ENCODE data around the gene ANKS1B. TPM values are rescaled to one million over a fixed set of nuclear protein-coding genes. Genes with fewer than 3 reads are reported as not detected.
A peak's percentile ranks its signal among the peaks of the same experiment; 100 is the strongest.

Gene ANKS1B
- total and polyA plus RNA-seq, 2 of the 4 experiments (the other 2 are of a cell fraction), result 0.17 to 0.18 TPM

DNA sequence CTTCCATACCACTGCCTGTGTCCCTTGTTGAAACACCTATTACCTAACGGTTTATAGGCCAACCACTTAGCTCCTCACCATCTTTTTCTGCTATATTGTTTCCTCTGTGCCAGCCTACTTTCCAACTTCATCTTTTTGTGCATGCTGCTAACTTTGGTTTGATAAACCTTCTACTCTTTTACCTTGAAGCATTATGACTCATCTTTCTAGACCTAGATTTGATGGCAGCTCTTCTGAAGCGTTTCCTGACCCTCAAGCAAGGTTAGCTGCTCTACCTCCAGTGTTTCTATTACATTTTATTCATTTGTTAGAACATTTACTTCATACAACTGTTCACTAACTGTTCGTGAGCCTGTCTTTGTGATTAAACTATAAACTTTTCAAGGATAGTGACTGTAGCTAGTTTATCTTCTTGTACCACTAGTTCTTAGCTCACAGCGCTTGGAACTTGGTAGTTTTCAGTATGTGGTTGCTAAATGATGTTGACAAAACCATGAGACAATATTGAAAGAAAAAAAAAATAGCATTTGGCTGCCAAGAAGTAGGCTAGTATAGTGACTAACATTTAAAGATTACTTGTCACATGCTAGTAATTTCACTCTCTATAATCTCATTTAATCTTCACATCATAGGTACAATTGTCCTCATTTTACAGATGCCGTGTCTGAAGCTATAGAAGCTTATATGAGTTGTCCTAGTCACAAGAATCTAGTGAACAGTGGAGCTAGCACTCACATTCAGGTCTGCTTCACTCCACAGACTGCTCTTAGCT is 1260.2 kb downstream of the ANKS1B start:
- ChIA-PET CTCF (interaction anchor here (0.8 to 2.1 kb wide), 7 partner anchors 8 to 274 kb away, joined by 3 to 10 read pairs (median 4); no protein-coding TSS in a partner anchor), POLR2A (ENCODE audit: unreplicated experiment) (no interaction called here)
- Histone ChIP-seq H3K4me2 (ENCODE audit: low read depth, low read length) (no peak overlapping the region), H2BK120ac (ENCODE audit: low read depth, low read length) (no peak overlapping the region), H3K56ac (ENCODE audit: extremely low read depth, insufficient read depth, low read length) (no peak overlapping the region), H3K9ac (ENCODE audit: low read depth, low read length) (no peak overlapping the region), H3K27me3 (ENCODE audit: control insufficient read depth, insufficient read depth, low read length) (no peaks in the 10 kb centered on the region), H4K8ac (ENCODE audit: low read depth in 2 of 2, low read length in 2 of 2) (no peak overlapping the region), H3K27ac (ENCODE audit: insufficient read depth, low read length) (no peak overlapping the region), H3K4me1 (ENCODE audit: control insufficient read depth, insufficient read depth, low read length) (peaks cover 6% of the 10 kb centered on the region; the same call in 1 of the 2 replicates), H3K36me3 (ENCODE audit: control insufficient read depth, insufficient read depth, low read length) (peaks cover 23% of the 10 kb centered on the region), H3K79me1 (ENCODE audit: low read depth in 1 of 2, low read length in 2 of 2) (no peaks in the 10 kb centered on the region; a peak in 1 of 4 replicates), H2BK5ac (ENCODE audit: low read depth, low read length, poor library complexity, severe bottlenecking) (no peak overlapping the region), H2BK15ac (ENCODE audit: low read depth, low read length) (no peak overlapping the region), H2BK20ac (ENCODE audit: low read depth, low read length) (no peak overlapping the region), H3K14ac (replicated peaks; ENCODE audit: low read depth, low read length) (no peak overlapping the region), H3K18ac (ENCODE audit: low read depth, low read length) (no peak overlapping the region), H3K23ac (ENCODE audit: low read depth, low read length) (no peak overlapping the region), H2AK5ac (ENCODE audit: low read depth, low read length) (no peak overlapping the region), H4K91ac (ENCODE audit: insufficient read depth, low read depth, low read length) (no peak overlapping the region), H2AFZ (replicated peaks; ENCODE audit: low read length, poor library complexity) (no peak overlapping the region), H3K4me3 (ENCODE audit: insufficient read depth, low read depth, low read length) (no peak overlapping the region), H3K4ac (ENCODE audit: low read depth, low read length) (no peak overlapping the region), H2AK9ac (replicated peaks; ENCODE audit: low read depth, low read length, poor library complexity) (no peak overlapping the region), H3K9me3 (ENCODE audit: control insufficient read depth, insufficient read depth, low read length) (no peaks in the 10 kb centered on the region), H4K20me1 (ENCODE audit: insufficient read depth, low read length) (peaks cover 7% of the 10 kb centered on the region; the same call in 1 of the 2 replicates), H4K5ac (ENCODE audit: low read depth, low read length) (no peak overlapping the region), H3K9me1 (ENCODE audit: insufficient read depth, low read length) (no peaks in the 10 kb centered on the region; the same call in 1 of the 2 replicates)
- TF ChIP-seq MAZ (IDR thresholded peaks at IDR 0.05; ENCODE audit: borderline replicate concordance, low read depth, low read length) (no peak), BHLHE40 (IDR thresholded peaks at IDR 0.05; ENCODE audit: low read depth, low read length) (no peak), CEBPB (IDR thresholded peaks at IDR 0.05; ENCODE audit: low read depth, low read length) (no peak), MAFK (IDR thresholded peaks at IDR 0.05; ENCODE audit: low read depth, low read length) (no peak), POLR2A (IDR thresholded peaks at IDR 0.05; ENCODE audit: low read depth, low read length) (no peak), RFX5 (IDR thresholded peaks at IDR 0.05; ENCODE audit: low read depth, low read length) (no peak), RAD21 (IDR thresholded peaks at IDR 0.05; ENCODE audit: low read length) (no peak), CHD1 (IDR thresholded peaks at IDR 0.05; ENCODE audit: low read depth, low read length) (no peak), MXI1 (IDR thresholded peaks at IDR 0.05; ENCODE audit: borderline replicate concordance, low read depth, low read length) (no peak), SMC3 (IDR thresholded peaks at IDR 0.05; ENCODE audit: low read depth, low read length) (no peak), FOS (IDR thresholded peaks at IDR 0.05; ENCODE audit: low read depth, low read length) (no peak)
- TF ChIP-seq, protein P1, sequence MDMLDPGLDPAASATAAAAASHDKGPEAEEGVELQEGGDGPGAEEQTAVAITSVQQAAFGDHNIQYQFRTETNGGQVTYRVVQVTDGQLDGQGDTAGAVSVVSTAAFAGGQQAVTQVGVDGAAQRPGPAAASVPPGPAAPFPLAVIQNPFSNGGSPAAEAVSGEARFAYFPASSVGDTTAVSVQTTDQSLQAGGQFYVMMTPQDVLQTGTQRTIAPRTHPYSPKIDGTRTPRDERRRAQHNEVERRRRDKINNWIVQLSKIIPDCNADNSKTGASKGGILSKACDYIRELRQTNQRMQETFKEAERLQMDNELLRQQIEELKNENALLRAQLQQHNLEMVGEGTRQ (IDR thresholded peaks at IDR 0.05; ENCODE audit: low read depth, low read length), result no peak
- TF ChIP-seq, protein P2, sequence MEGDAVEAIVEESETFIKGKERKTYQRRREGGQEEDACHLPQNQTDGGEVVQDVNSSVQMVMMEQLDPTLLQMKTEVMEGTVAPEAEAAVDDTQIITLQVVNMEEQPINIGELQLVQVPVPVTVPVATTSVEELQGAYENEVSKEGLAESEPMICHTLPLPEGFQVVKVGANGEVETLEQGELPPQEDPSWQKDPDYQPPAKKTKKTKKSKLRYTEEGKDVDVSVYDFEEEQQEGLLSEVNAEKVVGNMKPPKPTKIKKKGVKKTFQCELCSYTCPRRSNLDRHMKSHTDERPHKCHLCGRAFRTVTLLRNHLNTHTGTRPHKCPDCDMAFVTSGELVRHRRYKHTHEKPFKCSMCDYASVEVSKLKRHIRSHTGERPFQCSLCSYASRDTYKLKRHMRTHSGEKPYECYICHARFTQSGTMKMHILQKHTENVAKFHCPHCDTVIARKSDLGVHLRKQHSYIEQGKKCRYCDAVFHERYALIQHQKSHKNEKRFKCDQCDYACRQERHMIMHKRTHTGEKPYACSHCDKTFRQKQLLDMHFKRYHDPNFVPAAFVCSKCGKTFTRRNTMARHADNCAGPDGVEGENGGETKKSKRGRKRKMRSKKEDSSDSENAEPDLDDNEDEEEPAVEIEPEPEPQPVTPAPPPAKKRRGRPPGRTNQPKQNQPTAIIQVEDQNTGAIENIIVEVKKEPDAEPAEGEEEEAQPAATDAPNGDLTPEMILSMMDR (conservative IDR thresholded peaks at IDR 0.05; ENCODE audit: low read depth, low read length), result no peak
- TF ChIP-seq, protein P3, sequence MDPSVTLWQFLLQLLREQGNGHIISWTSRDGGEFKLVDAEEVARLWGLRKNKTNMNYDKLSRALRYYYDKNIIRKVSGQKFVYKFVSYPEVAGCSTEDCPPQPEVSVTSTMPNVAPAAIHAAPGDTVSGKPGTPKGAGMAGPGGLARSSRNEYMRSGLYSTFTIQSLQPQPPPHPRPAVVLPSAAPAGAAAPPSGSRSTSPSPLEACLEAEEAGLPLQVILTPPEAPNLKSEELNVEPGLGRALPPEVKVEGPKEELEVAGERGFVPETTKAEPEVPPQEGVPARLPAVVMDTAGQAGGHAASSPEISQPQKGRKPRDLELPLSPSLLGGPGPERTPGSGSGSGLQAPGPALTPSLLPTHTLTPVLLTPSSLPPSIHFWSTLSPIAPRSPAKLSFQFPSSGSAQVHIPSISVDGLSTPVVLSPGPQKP (IDR thresholded peaks at IDR 0.05; ENCODE audit: borderline replicate concordance, low read depth, low read length), result no peak
- dilution Hi-C loops (cut with HindIII; ENCODE audit: low sequenced_read_pairs, unreplicated experiment) (no loop called here), in situ Hi-C loops (cut with MboI; ENCODE audit: low sequenced_read_pairs) (loop anchor here (10.0 kb wide), 1 partner anchor 270 kb away; no protein-coding TSS in a partner anchor), intact Hi-C loops (cut with micrococcal nuclease) (loop anchor here (10.0 kb wide), 1 partner anchor 210 kb away; no protein-coding TSS in a partner anchor)
- DNase-seq, result peak; percentile 37
- no peak for ATAC-seq (ENCODE audit: low read depth)
- WGBS, 2 experiments (ENCODE audit: extremely low coverage in 2 of 2, insufficient read length in 1 of 2), result 83% methylated on average over 1 of the region's 5 CpGs; no CpG with 5 or more reads in 1 of the 2 experiments
- no TSS peak for BruUV-seq (replicated peaks)

Measured in IMR-90 (cell line).